ENCODE data around the gene SAMHD1. TPM values are rescaled to one million over a fixed set of nuclear protein-coding genes. Genes with fewer than 3 reads are reported as not detected.
"Not testable (repeated sequence)": the region's sequence is repeated elsewhere in the genome, so short reads cannot be mapped to it uniquely, and the experiment has no call there.

SAMHD1 gene
- total and polyA plus RNA-seq, 4 experiments from 2014 or later = 216 to 332 (median 257) TPM

DNA sequence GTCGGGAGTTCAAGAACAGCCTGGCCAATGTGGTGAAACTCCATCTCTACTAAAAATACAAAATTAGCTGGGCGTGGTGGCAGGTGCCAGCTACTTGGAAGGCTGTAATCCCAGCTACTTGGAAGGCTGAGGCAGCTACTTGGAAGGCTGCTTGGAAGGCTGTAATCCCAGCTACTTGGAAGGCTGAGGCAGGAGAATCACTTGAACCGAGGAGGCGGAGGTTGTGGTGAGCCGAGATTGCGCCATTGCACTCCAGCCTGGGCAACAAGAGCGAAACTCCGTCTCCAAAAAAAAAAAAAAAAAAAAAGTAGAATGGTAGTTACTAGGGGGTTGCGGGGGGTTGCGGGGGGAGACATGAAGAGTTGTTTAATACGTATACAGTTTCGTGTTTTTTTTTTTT is 19.4 kb downstream of the SAMHD1 start:
- H3K4me3 ChIP-seq (ENCODE audit: low read length in 2 of 2); H3K9me3 Mint-ChIP-seq; H3K27me3 ChIP-seq (ENCODE audit: insufficient read depth, low read length); intact Hi-C loops (cut with micrococcal nuclease); H3K27ac ChIP-seq (ENCODE audit: low read depth, low read length); H3K27me3 Mint-ChIP-seq; DNase-seq; H3K9me3 ChIP-seq (ENCODE audit: control insufficient read depth in 1 of 2, low read length in 2 of 2): not testable (repeated sequence)
- POLR2A ChIA-PET (ENCODE audit: partially characterized antibody) = interaction anchor here (0.7 to 5.7 kb wide), 5 partner anchors 8 to 38 kb away, joined by 4 to 51 read pairs (median 11); no protein-coding TSS in a partner anchor
- peaks cover 24 to 73% (median 51%) of the 10 kb centered on the region in 4 donors for H3K4me1 Mint-ChIP-seq
- CTCF ChIA-PET (ENCODE audit: partially characterized antibody) = interaction anchor here (0.6 to 1.6 kb wide), 3 partner anchors 11 to 380 kb away, joined by 3 to 4 read pairs (median 3); no protein-coding TSS in a partner anchor
- H3K36me3 Mint-ChIP-seq = peaks cover 66 to 75% of the 10 kb centered on the region in 2 donors
- Histone ChIP-seq H3K4me1 (ENCODE audit: insufficient read depth, low read length) (peaks cover 82% of the 10 kb centered on the region), H3K36me3 (ENCODE audit: insufficient read depth, low read length) (peaks cover 55% of the 10 kb centered on the region)
- H3K27ac Mint-ChIP-seq = peak overlapping the region; percentile 67 to 93 (median 89)
- H3K4me3 Mint-ChIP-seq = peak overlapping the region in 7 of 8 donors; percentile 13 to 64 (median 35)

DNA sequence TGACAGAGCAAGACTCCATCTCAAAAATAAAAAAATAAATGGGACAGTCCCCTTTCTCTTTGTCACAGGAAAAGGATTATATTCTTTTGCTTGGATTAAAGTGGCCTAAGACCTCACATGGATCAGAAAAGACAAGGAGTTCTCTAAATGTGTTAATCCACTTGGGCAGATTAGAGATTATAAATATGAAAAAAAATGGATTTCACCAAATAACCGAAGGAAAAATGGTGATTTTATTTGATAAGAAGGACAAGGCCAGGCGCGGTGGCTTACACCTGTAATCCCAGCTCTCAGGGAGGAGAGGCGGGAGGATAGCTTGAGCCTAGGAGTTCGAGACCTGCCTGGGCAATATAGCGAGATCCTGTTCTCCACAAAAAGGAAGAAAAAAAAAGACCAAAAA is 21.8 kb downstream of the SAMHD1 start:
- Mint-ChIP-seq H3K27ac (peak overlapping the region; percentile 86 to 96 (median 92)), H3K36me3 (peaks cover 73 to 76% of the 10 kb centered on the region in 2 donors), H3K4me1 (peaks cover 36 to 70% (median 52%) of the 10 kb centered on the region in 4 donors), H3K4me3 (peak overlapping the region in 2 of 8 donors; percentile 13 to 52), H3K9me3 (no peaks in the 10 kb centered on the region), H3K27me3 (no peaks in the 10 kb centered on the region)
- Histone ChIP-seq H3K36me3 (ENCODE audit: insufficient read depth, low read length) (peaks cover 58% of the 10 kb centered on the region), H3K9me3 (ENCODE audit: control insufficient read depth in 1 of 2, low read length in 2 of 2) (no peaks in the 10 kb centered on the region), H3K4me1 (ENCODE audit: insufficient read depth, low read length) (peaks cover 72% of the 10 kb centered on the region), H3K27ac (ENCODE audit: low read depth, low read length) (peak overlapping the region; percentile 51), H3K4me3 (ENCODE audit: low read length in 2 of 2) (no peak overlapping the region), H3K27me3 (ENCODE audit: insufficient read depth, low read length) (no peaks in the 10 kb centered on the region)
- POLR2A ChIA-PET (ENCODE audit: partially characterized antibody) = interaction anchor here (1.0 to 5.7 kb wide), 8 partner anchors 10 to 114 kb away, joined by 3 to 51 read pairs (median 9); no protein-coding TSS in a partner anchor
- intact Hi-C loops (cut with micrococcal nuclease) = loop anchor here (1.0 to 2.0 kb wide), 3 partner anchors 15 to 79 kb away; no protein-coding TSS in a partner anchor
- no peak for DNase-seq
- CTCF ChIA-PET (ENCODE audit: partially characterized antibody) = interaction anchor here (1.5 to 1.7 kb wide), 4 partner anchors 8 to 45 kb away, joined by 3 to 7 read pairs (median 4); no protein-coding TSS in a partner anchor

DNA sequence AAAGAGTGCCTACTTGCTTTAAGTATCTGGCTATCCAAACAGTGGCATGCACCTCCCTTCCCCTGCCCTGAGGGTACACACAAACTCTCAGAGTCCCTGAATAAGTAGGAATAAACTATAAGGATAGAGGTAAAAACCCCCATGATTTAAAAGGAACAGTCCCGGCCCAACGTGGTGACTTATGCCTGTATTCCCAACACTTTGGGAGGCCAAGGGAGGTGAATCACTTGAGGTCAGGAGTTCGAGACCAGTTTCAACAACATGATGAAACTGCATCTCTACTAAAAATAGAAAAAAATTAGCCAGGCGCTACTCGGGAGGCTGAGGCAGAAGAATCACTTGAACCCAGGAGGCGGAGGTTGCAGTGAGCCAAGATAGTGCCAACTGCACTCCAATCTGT is 22.2 kb downstream of the SAMHD1 start:
- POLR2A ChIA-PET (ENCODE audit: partially characterized antibody) = interaction anchor here (2.1 to 5.7 kb wide), 4 partner anchors 10 to 114 kb away, joined by 6 to 51 read pairs (median 9); no protein-coding TSS in a partner anchor
- intact Hi-C loops (cut with micrococcal nuclease) = no loop called here
- DNase-seq = no peak
- CTCF ChIA-PET (ENCODE audit: partially characterized antibody) = interaction anchor here (1.5 to 1.6 kb wide), 2 partner anchors 10 to 45 kb away, joined by 3 to 7 read pairs; no protein-coding TSS in a partner anchor
- peak overlapping the region; percentile 76 to 93 (median 86) for H3K27ac Mint-ChIP-seq
- no peaks in the 10 kb centered on the region for H3K27me3 ChIP-seq (ENCODE audit: insufficient read depth, low read length)
- peak overlapping the region; percentile 51 for H3K27ac ChIP-seq (ENCODE audit: low read depth, low read length)
- peaks cover 73% of the 10 kb centered on the region for H3K4me1 ChIP-seq (ENCODE audit: insufficient read depth, low read length)
- no peaks in the 10 kb centered on the region for H3K27me3 Mint-ChIP-seq
- no peak overlapping the region for H3K4me3 ChIP-seq (ENCODE audit: low read length in 2 of 2)
- H3K4me3 Mint-ChIP-seq = peak overlapping the region in 2 of 8 donors; percentile 17 to 52
- no peaks in the 10 kb centered on the region for H3K9me3 Mint-ChIP-seq
- H3K9me3 ChIP-seq (ENCODE audit: control insufficient read depth in 1 of 2, low read length in 2 of 2) = no peaks in the 10 kb centered on the region
- H3K36me3 Mint-ChIP-seq = peaks cover 76 to 78% of the 10 kb centered on the region in 2 donors
- peaks cover 60% of the 10 kb centered on the region for H3K36me3 ChIP-seq (ENCODE audit: insufficient read depth, low read length)
- peaks cover 39 to 72% (median 55%) of the 10 kb centered on the region in 4 donors for H3K4me1 Mint-ChIP-seq

DNA sequence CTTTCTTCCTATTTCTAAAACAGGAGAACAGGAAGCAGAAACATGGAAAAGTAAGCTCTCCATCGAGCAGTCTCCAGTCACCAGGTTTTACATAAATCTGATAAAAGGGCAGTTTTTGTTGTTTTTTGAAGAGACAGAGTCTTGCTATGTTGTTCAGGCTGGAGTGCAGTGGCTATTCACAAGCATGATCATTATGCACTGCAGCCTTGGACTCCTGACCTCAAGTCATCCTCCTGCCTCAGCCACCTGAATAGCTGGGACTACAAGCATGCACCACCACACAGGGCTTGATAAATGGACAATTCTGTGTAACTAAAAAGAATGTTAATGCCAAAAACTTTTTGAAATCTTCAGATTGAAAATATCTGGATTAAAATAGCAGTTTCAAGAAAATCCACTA is 23.8 kb downstream of the SAMHD1 start:
- intact Hi-C loops (cut with micrococcal nuclease) = no loop called here
- peaks cover 35 to 74% (median 52%) of the 10 kb centered on the region in 4 donors for H3K4me1 Mint-ChIP-seq
- DNase-seq = no peak
- no peaks in the 10 kb centered on the region for H3K27me3 Mint-ChIP-seq
- H3K27ac ChIP-seq (ENCODE audit: low read depth, low read length) = no peak overlapping the region
- peaks cover 70% of the 10 kb centered on the region for H3K4me1 ChIP-seq (ENCODE audit: insufficient read depth, low read length)
- H3K4me3 Mint-ChIP-seq = peak overlapping the region in 1 of 8 donors; percentile 22
- peak overlapping the region in 4 of 7 donors; percentile 15 to 92 (median 42) for H3K27ac Mint-ChIP-seq
- CTCF ChIA-PET (ENCODE audit: partially characterized antibody) = interaction anchor here (1.0 kb wide), 1 partner anchor 80 kb away, joined by 5 read pairs; no protein-coding TSS in a partner anchor
- no peak overlapping the region for H3K4me3 ChIP-seq (ENCODE audit: low read length in 2 of 2)
- POLR2A ChIA-PET (ENCODE audit: partially characterized antibody) = interaction anchor here (2.1 kb wide), 1 partner anchor 11 kb away, joined by 6 read pairs; no protein-coding TSS in a partner anchor
- H3K9me3 Mint-ChIP-seq = no peaks in the 10 kb centered on the region
- H3K36me3 Mint-ChIP-seq = peaks cover 75 to 78% of the 10 kb centered on the region in 2 donors
- no peaks in the 10 kb centered on the region for H3K9me3 ChIP-seq (ENCODE audit: control insufficient read depth in 1 of 2, low read length in 2 of 2)
- no peaks in the 10 kb centered on the region for H3K27me3 ChIP-seq (ENCODE audit: insufficient read depth, low read length)
- peaks cover 65% of the 10 kb centered on the region for H3K36me3 ChIP-seq (ENCODE audit: insufficient read depth, low read length)

DNA sequence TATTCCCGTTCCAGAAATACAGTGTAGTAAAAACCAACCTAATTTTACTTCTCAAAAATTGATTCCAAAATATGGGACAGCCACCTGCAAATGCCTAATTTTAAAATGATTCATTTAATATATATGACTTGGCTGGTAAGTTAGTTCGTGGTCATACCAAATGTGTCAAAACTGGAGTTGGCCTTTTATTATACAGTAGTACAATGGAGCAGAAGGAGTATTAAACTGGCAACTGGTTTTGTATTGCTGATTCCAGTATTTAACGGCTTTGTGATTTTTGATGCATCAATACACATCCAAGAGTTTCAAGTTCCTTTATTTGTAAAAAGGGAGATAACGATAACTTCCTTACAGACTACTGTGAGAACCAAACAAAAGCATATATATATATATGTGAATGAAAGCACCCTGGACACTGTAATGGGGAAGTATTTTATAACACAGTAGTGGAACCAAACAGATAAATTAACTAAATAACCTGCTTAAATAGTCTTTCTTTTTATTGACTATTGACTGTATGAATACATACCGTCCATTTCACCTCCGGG is 24.8 kb downstream of the SAMHD1 start:
- ChIA-PET CTCF (ENCODE audit: partially characterized antibody) (no interaction called here), POLR2A (ENCODE audit: partially characterized antibody) (no interaction called here)
- peaks cover 70 to 77% of the 10 kb centered on the region in 2 donors for H3K36me3 Mint-ChIP-seq
- peaks cover 33 to 65% (median 47%) of the 10 kb centered on the region in 4 donors for H3K4me1 Mint-ChIP-seq
- no peaks in the 10 kb centered on the region for H3K9me3 Mint-ChIP-seq
- Histone ChIP-seq H3K4me1 (ENCODE audit: insufficient read depth, low read length) (peaks cover 60% of the 10 kb centered on the region), H3K27ac (ENCODE audit: low read depth, low read length) (no peak overlapping the region), H3K4me3 (ENCODE audit: low read length in 2 of 2) (no peak overlapping the region), H3K27me3 (ENCODE audit: insufficient read depth, low read length) (no peaks in the 10 kb centered on the region), H3K9me3 (ENCODE audit: control insufficient read depth in 1 of 2, low read length in 2 of 2) (no peaks in the 10 kb centered on the region), H3K36me3 (ENCODE audit: insufficient read depth, low read length) (peaks cover 70% of the 10 kb centered on the region)
- no peak for DNase-seq
- H3K27me3 Mint-ChIP-seq = no peaks in the 10 kb centered on the region
- peak overlapping the region in 6 of 7 donors; percentile 36 to 70 (median 54) for H3K27ac Mint-ChIP-seq
- H3K4me3 Mint-ChIP-seq = peak overlapping the region in 1 of 8 donors; percentile 15
- intact Hi-C loops (cut with micrococcal nuclease) = no loop called here

DNA sequence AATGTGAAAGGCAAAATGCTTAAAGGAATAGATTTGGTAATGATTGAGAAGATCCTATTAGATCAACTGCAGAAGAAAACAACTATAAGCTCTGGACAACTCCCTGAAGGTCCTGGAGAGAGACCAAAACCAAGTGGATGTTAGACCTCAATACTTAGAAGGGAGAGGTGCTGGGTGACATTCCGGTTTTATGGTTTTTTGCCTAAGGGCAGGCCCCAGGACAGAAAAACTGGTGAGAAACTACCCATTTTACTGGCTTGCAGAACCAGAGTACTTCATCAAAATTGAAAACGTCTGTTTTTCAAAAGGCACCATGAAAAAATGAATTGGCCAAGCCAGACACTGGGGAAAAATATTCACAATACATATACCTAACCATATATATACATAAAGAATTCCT is 26.3 kb downstream of the SAMHD1 start:
- Mint-ChIP-seq H3K4me3 (no peak overlapping the region), H3K4me1 (peaks cover 21 to 51% (median 33%) of the 10 kb centered on the region in 4 donors), H3K27me3 (no peaks in the 10 kb centered on the region), H3K9me3 (no peaks in the 10 kb centered on the region), H3K27ac (peak overlapping the region in 6 of 7 donors; percentile 22 to 81 (median 64)), H3K36me3 (peaks cover 55 to 76% of the 10 kb centered on the region in 2 donors)
- ChIA-PET POLR2A (ENCODE audit: partially characterized antibody) (interaction anchor here (0.6 to 1.0 kb wide), 2 partner anchors 10 to 171 kb away, joined by 3 read pairs; no protein-coding TSS in a partner anchor), CTCF (ENCODE audit: partially characterized antibody) (no interaction called here)
- Histone ChIP-seq H3K36me3 (ENCODE audit: insufficient read depth, low read length) (peaks cover 74% of the 10 kb centered on the region), H3K4me1 (ENCODE audit: insufficient read depth, low read length) (peaks cover 45% of the 10 kb centered on the region), H3K4me3 (ENCODE audit: low read length in 2 of 2) (no peak overlapping the region), H3K27me3 (ENCODE audit: insufficient read depth, low read length) (no peaks in the 10 kb centered on the region), H3K9me3 (ENCODE audit: control insufficient read depth in 1 of 2, low read length in 2 of 2) (no peaks in the 10 kb centered on the region), H3K27ac (ENCODE audit: low read depth, low read length) (no peak overlapping the region)
- no peak for DNase-seq
- intact Hi-C loops (cut with micrococcal nuclease) = loop anchor here (2.0 kb wide), 2 partner anchors 16 to 156 kb away; no protein-coding TSS in a partner anchor
